ENCODE data around the gene OR2A2.
"Not testable (repeated sequence)": the region's sequence is repeated elsewhere in the genome, so short reads cannot be mapped to it uniquely, and the experiment has no call there.

The OR2A2 gene

GRCh38 chr7:144102041-144102440 is 7.3 kb upstream of the OR2A2 start:
- H3K79me2 ChIP-seq (ENCODE audit: control insufficient read depth, insufficient read depth, low read length, unreplicated experiment) = no peaks in the 10 kb centered on the region
- no peak overlapping the region for H3K4me3 ChIP-seq (ENCODE audit: low read depth, low read length)
- no peaks in the 10 kb centered on the region for H3K4me1 ChIP-seq (ENCODE audit: control insufficient read depth, insufficient read depth, low read length, unreplicated experiment)
- H3K27ac ChIP-seq (ENCODE audit: low read depth, low read length) = no peak overlapping the region
- no peaks in the 10 kb centered on the region for H3K36me3 ChIP-seq (ENCODE audit: insufficient read depth, low read length)
- H2AFZ ChIP-seq (ENCODE audit: low read length, unreplicated experiment) = no peak overlapping the region
- H3K27me3 ChIP-seq (ENCODE audit: insufficient read depth, low read length) = no peaks in the 10 kb centered on the region

- Histone ChIP-seq H3K36me3 (ENCODE audit: insufficient read depth, low read length) (no peaks in the 10 kb centered on the region), H3K4me1 (ENCODE audit: control insufficient read depth, insufficient read depth, low read length, unreplicated experiment) (no peaks in the 10 kb centered on the region), H3K79me2 (ENCODE audit: control insufficient read depth, insufficient read depth, low read length, unreplicated experiment) (no peaks in the 10 kb centered on the region), H3K27ac (ENCODE audit: low read depth, low read length) (no peak overlapping the region), H2AFZ (ENCODE audit: low read length, unreplicated experiment) (no peak overlapping the region), H3K4me3 (ENCODE audit: low read depth, low read length) (no peak overlapping the region), H3K27me3 (ENCODE audit: insufficient read depth, low read length) (no peaks in the 10 kb centered on the region)
Measured at GRCh38 chr7:144105211-144105610, 4.2 kb upstream of the OR2A2 start.

- no peak overlapping the region for H2AFZ ChIP-seq (ENCODE audit: low read length, unreplicated experiment)
- no peaks in the 10 kb centered on the region for H3K79me2 ChIP-seq (ENCODE audit: control insufficient read depth, insufficient read depth, low read length, unreplicated experiment)
- H3K36me3 ChIP-seq (ENCODE audit: insufficient read depth, low read length) = no peaks in the 10 kb centered on the region
- no peak overlapping the region for H3K27ac ChIP-seq (ENCODE audit: low read depth, low read length)
- no peaks in the 10 kb centered on the region for H3K27me3 ChIP-seq (ENCODE audit: insufficient read depth, low read length)
- no peaks in the 10 kb centered on the region for H3K4me1 ChIP-seq (ENCODE audit: control insufficient read depth, insufficient read depth, low read length, unreplicated experiment)
- no peak overlapping the region for H3K4me3 ChIP-seq (ENCODE audit: low read depth, low read length)
Measured at GRCh38 chr7:144110272-144110671, 889 bp downstream of the OR2A2 start.

- no peaks in the 10 kb centered on the region for H3K36me3 ChIP-seq (ENCODE audit: insufficient read depth, low read length)
- H3K27me3 ChIP-seq (ENCODE audit: insufficient read depth, low read length) = no peaks in the 10 kb centered on the region
- no peaks in the 10 kb centered on the region for H3K79me2 ChIP-seq (ENCODE audit: control insufficient read depth, insufficient read depth, low read length, unreplicated experiment)
- H3K4me3 ChIP-seq (ENCODE audit: low read depth, low read length) = no peak overlapping the region
- no peak overlapping the region for H3K27ac ChIP-seq (ENCODE audit: low read depth, low read length)
- no peak overlapping the region for H2AFZ ChIP-seq (ENCODE audit: low read length, unreplicated experiment)
- no peaks in the 10 kb centered on the region for H3K4me1 ChIP-seq (ENCODE audit: control insufficient read depth, insufficient read depth, low read length, unreplicated experiment)
Measured at GRCh38 chr7:144113651-144114050, 4.3 kb downstream of the OR2A2 start.

GRCh38 chr7:144118341-144118740 is 9.0 kb downstream of the OR2A2 start:
- no peaks in the 10 kb centered on the region for H3K36me3 ChIP-seq (ENCODE audit: insufficient read depth, low read length)
- no peak overlapping the region for H2AFZ ChIP-seq (ENCODE audit: low read length, unreplicated experiment)
- H3K79me2 ChIP-seq (ENCODE audit: control insufficient read depth, insufficient read depth, low read length, unreplicated experiment) = no peaks in the 10 kb centered on the region
- H3K4me3 ChIP-seq (ENCODE audit: low read depth, low read length) = no peak overlapping the region
- no peak overlapping the region for H3K27ac ChIP-seq (ENCODE audit: low read depth, low read length)
- H3K4me1 ChIP-seq (ENCODE audit: control insufficient read depth, insufficient read depth, low read length, unreplicated experiment) = no peaks in the 10 kb centered on the region
- H3K27me3 ChIP-seq (ENCODE audit: insufficient read depth, low read length) = no peaks in the 10 kb centered on the region

DNA sequence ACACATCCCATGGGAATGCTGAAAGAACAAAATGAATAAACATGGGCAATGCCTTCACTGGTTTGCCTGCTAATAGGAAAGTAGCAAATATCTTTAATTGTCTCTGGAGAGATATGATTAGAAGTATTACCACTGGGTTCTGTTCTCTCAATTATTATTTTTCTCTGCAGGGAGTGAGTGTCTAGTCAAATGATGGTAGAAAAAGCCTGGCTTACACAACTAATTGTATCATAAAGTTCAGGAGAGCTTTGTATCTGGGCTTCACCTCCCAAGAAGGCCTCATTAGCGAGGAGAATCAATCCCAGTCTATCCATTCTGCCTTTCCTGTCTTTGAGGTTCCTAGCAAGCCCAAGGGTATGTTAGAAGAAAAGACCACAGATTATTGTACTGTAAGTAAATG is 13.5 kb downstream of the OR2A2 start, which contains the start of gene OR2A14:
OR2A14 (plus strand) TSS at position 301 of the 400 bp plus-strand sequence. CDS start 5,937 bp downstream, outside the sequence.
- H2AFZ ChIP-seq (ENCODE audit: low read length, unreplicated experiment) = no peak within 1 kb of the TSS
- no peak within 1 kb of the TSS for H3K4me3 ChIP-seq (ENCODE audit: low read depth, low read length)
- no peaks in the 10 kb centered on the region for H3K36me3 ChIP-seq (ENCODE audit: insufficient read depth, low read length)
- no peak within 1 kb of the TSS for H3K27ac ChIP-seq (ENCODE audit: low read depth, low read length)
- H3K79me2 ChIP-seq (ENCODE audit: control insufficient read depth, insufficient read depth, low read length, unreplicated experiment) = no peaks in the 10 kb centered on the region
- no peaks in the 10 kb centered on the region for H3K4me1 ChIP-seq (ENCODE audit: control insufficient read depth, insufficient read depth, low read length, unreplicated experiment)
- no peaks in the 10 kb centered on the region for H3K27me3 ChIP-seq (ENCODE audit: insufficient read depth, low read length)

GRCh38 chr7:144127714-144128334 is 18.4 kb downstream of the OR2A2 start:
- Histone ChIP-seq H3K4me3 (ENCODE audit: low read depth, low read length) (no peak overlapping the region), H3K4me1 (ENCODE audit: control insufficient read depth, insufficient read depth, low read length, unreplicated experiment) (no peaks in the 10 kb centered on the region), H2AFZ (ENCODE audit: low read length, unreplicated experiment) (no peak overlapping the region), H3K27me3 (ENCODE audit: insufficient read depth, low read length) (no peaks in the 10 kb centered on the region), H3K79me2 (ENCODE audit: control insufficient read depth, insufficient read depth, low read length, unreplicated experiment) (no peaks in the 10 kb centered on the region), H3K36me3 (ENCODE audit: insufficient read depth, low read length) (no peaks in the 10 kb centered on the region), H3K27ac (ENCODE audit: low read depth, low read length) (no peak overlapping the region)

GRCh38 chr7:144129601-144130000 is 20.2 kb downstream of the OR2A2 start:
- H3K27ac ChIP-seq (ENCODE audit: low read depth, low read length); H3K27me3 ChIP-seq (ENCODE audit: insufficient read depth, low read length); H3K4me3 ChIP-seq (ENCODE audit: low read depth, low read length); H3K79me2 ChIP-seq (ENCODE audit: control insufficient read depth, insufficient read depth, low read length, unreplicated experiment); H3K4me1 ChIP-seq (ENCODE audit: control insufficient read depth, insufficient read depth, low read length, unreplicated experiment); H3K36me3 ChIP-seq (ENCODE audit: insufficient read depth, low read length); H2AFZ ChIP-seq (ENCODE audit: low read length, unreplicated experiment): not testable (repeated sequence)

- Histone ChIP-seq H3K4me1 (ENCODE audit: control insufficient read depth, insufficient read depth, low read length, unreplicated experiment) (no peaks in the 10 kb centered on the region), H3K36me3 (ENCODE audit: insufficient read depth, low read length) (no peaks in the 10 kb centered on the region), H3K27me3 (ENCODE audit: insufficient read depth, low read length) (no peaks in the 10 kb centered on the region), H2AFZ (ENCODE audit: low read length, unreplicated experiment) (no peak overlapping the region), H3K4me3 (ENCODE audit: low read depth, low read length) (no peak overlapping the region), H3K79me2 (ENCODE audit: control insufficient read depth, insufficient read depth, low read length, unreplicated experiment) (no peaks in the 10 kb centered on the region), H3K27ac (ENCODE audit: low read depth, low read length) (no peak overlapping the region)
Measured at GRCh38 chr7:144130730-144131129, 21.3 kb downstream of the OR2A2 start.

DNA sequence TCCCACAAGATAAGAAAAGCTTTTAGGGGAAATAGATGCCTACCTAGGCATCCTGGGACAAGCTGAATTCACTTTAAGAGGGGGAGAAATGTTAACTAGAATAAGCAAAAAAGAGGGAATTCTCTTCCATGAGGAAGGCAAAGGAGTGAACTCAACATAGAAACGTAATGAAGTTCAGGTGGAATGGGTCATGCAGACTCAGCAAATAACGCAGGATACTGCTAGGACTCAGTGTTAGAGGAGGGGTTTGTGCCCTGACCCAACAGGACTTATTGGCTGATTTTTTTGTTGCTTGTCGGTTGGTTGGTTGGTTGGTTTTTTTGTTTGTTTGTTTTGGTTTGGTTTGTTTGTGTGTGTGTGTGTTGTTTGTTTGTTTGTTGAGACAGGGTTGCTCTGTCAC is 22.9 kb downstream of the OR2A2 start:
- Histone ChIP-seq H3K27ac (ENCODE audit: low read depth, low read length) (no peak overlapping the region), H3K27me3 (ENCODE audit: insufficient read depth, low read length) (no peaks in the 10 kb centered on the region), H2AFZ (ENCODE audit: low read length, unreplicated experiment) (no peak overlapping the region), H3K4me3 (ENCODE audit: low read depth, low read length) (no peak overlapping the region), H3K36me3 (ENCODE audit: insufficient read depth, low read length) (no peaks in the 10 kb centered on the region), H3K4me1 (ENCODE audit: control insufficient read depth, insufficient read depth, low read length, unreplicated experiment) (no peaks in the 10 kb centered on the region), H3K79me2 (ENCODE audit: control insufficient read depth, insufficient read depth, low read length, unreplicated experiment) (no peaks in the 10 kb centered on the region)

DNA sequence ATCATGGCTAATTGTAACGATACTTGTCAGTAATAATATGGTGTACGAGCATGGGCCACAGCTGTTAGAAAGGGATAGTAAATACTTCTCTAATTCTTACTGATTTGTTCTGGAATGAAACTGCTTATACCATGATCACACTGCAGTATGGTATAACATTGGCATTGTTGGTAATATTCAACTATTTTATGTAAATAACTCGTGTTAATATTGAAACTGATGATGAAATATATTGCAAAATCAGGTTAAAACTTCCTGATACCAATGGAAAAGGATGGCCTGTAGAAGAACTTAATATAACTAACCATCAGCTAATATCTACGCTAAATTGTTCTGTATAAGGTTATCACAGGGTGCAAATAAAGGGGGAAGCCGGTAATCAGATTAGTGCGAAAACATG is 23.9 kb downstream of the OR2A2 start:
- H3K79me2 ChIP-seq (ENCODE audit: control insufficient read depth, insufficient read depth, low read length, unreplicated experiment) = no peaks in the 10 kb centered on the region
- H3K36me3 ChIP-seq (ENCODE audit: insufficient read depth, low read length) = no peaks in the 10 kb centered on the region
- no peak overlapping the region for H2AFZ ChIP-seq (ENCODE audit: low read length, unreplicated experiment)
- H3K27ac ChIP-seq (ENCODE audit: low read depth, low read length) = no peak overlapping the region
- no peaks in the 10 kb centered on the region for H3K27me3 ChIP-seq (ENCODE audit: insufficient read depth, low read length)
- H3K4me3 ChIP-seq (ENCODE audit: low read depth, low read length) = no peak overlapping the region
- no peaks in the 10 kb centered on the region for H3K4me1 ChIP-seq (ENCODE audit: control insufficient read depth, insufficient read depth, low read length, unreplicated experiment)
